Spleen (tissue), 7 donors: ENCODE results near the gene DIP2C.

Experiments used
- CTCF ChIP-seq, 11 experiments: fragments of 200-600 bp in 7 of 11; fragments of 450-650 bp in 4 of 11; sonication (generic) in 4 of 11; IDR thresholded peaks in 8 of 11; conservative IDR thresholded peaks in 3 of 11; 1 replicate in 7 of 11; 2 replicates in 4 of 11; pipeline versions ENCODE4 v1.4.0 to v1.8.0; 2016 to 2021; ENCODE audit warnings: antibody characterized with exemption in 11 of 11, inconsistent platforms in 4 of 11, mild to moderate bottlenecking in 1 of 11
- POLR2A ChIP-seq, 3 donors: fragments of 450-650 bp; IDR thresholded peaks; one replicate each; pipeline ENCODE4 v1.5.1; 2017; ENCODE audit warnings: antibody characterized with exemption in 3 of 3, mild to moderate bottlenecking in 1 of 3
- POLR2AphosphoS5 ChIP-seq, 3 donors: sonication (generic); formaldehyde crosslinking; IDR thresholded peaks; one replicate each; pipeline ENCODE4 v1.5.1; 2017; ENCODE audit warnings: antibody characterized with exemption in 3 of 3
- donor health status: DM: no; HTN: no; CAD: no; lungs with moderate emphysema.
- donor health status: DM: no; HTN: no; CAD: no.
- donor health status: DM: no; HTN: no; CAD: no.

GRCh38 chr10:594584-595270, 94.7 kb downstream of the DIP2C start:
- TF ChIP-seq POLR2AphosphoS5 (IDR thresholded peaks at IDR 0.05): no peak
- no peak for TF ChIP-seq CTCF (IDR thresholded peaks at IDR 0.05 in 8 of 11, conservative IDR thresholded peaks at IDR 0.05 in 3 of 11)
- no peak for TF ChIP-seq POLR2A (IDR thresholded peaks at IDR 0.05)
